Measurements from ENCODE around the gene MLXIP. TPM values are rescaled to one million over a fixed set of nuclear protein-coding genes. Genes with fewer than 3 reads are reported as not detected.

MLXIP gene
- total RNA-seq, 1 experiment from 2014 or later = 32.4 TPM

DNA sequence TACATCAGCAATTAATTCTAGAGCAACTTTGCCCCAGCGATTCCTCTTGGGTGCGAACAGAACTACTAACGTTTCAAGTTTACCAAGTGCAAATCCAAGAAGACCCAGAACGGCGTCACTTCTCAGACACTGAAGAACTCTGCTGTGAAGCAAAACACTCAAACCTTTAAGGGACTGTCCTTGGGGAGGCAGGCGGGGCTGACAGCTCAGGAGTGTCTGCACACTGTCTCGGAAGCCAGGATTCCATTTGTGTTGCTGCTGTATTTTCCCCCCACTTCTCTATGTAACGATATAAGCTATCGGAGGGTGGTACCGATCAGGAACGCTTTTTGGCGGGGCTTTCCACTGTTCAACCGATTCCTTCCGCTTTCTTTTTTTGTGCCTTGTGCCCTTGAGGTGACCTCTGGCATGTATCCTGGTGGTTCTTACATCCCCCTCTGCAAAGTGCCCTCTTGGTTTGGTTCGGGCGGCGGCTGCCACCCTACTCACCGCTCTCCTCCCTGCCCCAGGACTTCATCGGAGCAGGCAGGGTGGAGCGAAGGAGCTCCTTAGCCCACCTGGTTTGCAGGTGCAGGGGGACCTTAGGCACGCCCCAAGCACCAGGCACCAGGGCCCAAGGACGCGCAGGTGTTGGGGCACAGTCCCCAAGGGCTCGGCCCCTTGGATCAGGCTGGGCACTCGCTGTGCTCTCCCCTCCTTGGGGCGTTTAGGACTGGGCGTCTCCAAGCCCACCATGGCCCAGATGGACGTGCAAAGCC is 19.2 kb upstream of the MLXIP start:
- H4K20me1 ChIP-seq (ENCODE audit: control insufficient read depth, insufficient read depth, insufficient read length) = no peaks in the 10 kb centered on the region
- H3K79me2 ChIP-seq (ENCODE audit: insufficient read depth, low read length) = no peaks in the 10 kb centered on the region
- H3K23me2 ChIP-seq (ENCODE audit: insufficient read length, low read depth, low read length, poor library complexity, severe bottlenecking) = peaks cover 1% of the 10 kb centered on the region
- no peaks in the 10 kb centered on the region for H3K27me3 ChIP-seq (ENCODE audit: insufficient read depth, low read length)
- no peak overlapping the region for H3K14ac ChIP-seq (ENCODE audit: insufficient read depth, low read length)
- H3K4me1 Mint-ChIP-seq = peaks cover 15 to 20% of the 10 kb centered on the region in 2 experiments
- H3K27ac Mint-ChIP-seq = peak overlapping the region; percentile 9 to 92 (median 12); a peak in 3 of 7 replicates
- TF ChIP-seq, protein P1, sequence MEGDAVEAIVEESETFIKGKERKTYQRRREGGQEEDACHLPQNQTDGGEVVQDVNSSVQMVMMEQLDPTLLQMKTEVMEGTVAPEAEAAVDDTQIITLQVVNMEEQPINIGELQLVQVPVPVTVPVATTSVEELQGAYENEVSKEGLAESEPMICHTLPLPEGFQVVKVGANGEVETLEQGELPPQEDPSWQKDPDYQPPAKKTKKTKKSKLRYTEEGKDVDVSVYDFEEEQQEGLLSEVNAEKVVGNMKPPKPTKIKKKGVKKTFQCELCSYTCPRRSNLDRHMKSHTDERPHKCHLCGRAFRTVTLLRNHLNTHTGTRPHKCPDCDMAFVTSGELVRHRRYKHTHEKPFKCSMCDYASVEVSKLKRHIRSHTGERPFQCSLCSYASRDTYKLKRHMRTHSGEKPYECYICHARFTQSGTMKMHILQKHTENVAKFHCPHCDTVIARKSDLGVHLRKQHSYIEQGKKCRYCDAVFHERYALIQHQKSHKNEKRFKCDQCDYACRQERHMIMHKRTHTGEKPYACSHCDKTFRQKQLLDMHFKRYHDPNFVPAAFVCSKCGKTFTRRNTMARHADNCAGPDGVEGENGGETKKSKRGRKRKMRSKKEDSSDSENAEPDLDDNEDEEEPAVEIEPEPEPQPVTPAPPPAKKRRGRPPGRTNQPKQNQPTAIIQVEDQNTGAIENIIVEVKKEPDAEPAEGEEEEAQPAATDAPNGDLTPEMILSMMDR (conservative IDR thresholded peaks at IDR 0.05) = no peak
- no peak overlapping the region for H3K4me3 Mint-ChIP-seq
- no peaks in the 10 kb centered on the region for H3K9me3 ChIP-seq (ENCODE audit: control insufficient read depth, low read depth, low read length)
- no CpG with 5 or more reads among the region's 28 CpGs for WGBS (ENCODE audit: extremely low coverage, insufficient read length, low lambda C conversion rate)
- H2BK15ac ChIP-seq (ENCODE audit: low read depth, low read length) = no peak overlapping the region
- H3T11ph ChIP-seq (ENCODE audit: low read length) = no peak overlapping the region
- no peak overlapping the region for H2BK120ac ChIP-seq (ENCODE audit: low read depth, low read length, poor library complexity, severe bottlenecking)
- no peak overlapping the region for H4K8ac ChIP-seq (replicated peaks; ENCODE audit: insufficient read length, low read depth, low read length)
- H3K23ac ChIP-seq (ENCODE audit: insufficient read length, low read depth, low read length) = no peak overlapping the region
- DNase-seq = no peak
- H2BK12ac ChIP-seq (ENCODE audit: insufficient read length, low read depth, low read length) = no peak overlapping the region
- H3K4ac ChIP-seq (ENCODE audit: low read depth, low read length) = no peak overlapping the region
- no peak overlapping the region for H3K56ac ChIP-seq (ENCODE audit: insufficient read length, low read depth, low read length)
- H3K9me3 Mint-ChIP-seq = no peaks in the 10 kb centered on the region; a peak in 1 of 5 replicates
- no peak overlapping the region for H2AK5ac ChIP-seq (ENCODE audit: insufficient read length, low read length)
- no peaks in the 10 kb centered on the region; the same call in 1 of the 2 replicates for H3K27me3 Mint-ChIP-seq (ENCODE audit: low read depth)
- no peak overlapping the region for H3K9ac ChIP-seq (ENCODE audit: extremely low read depth, insufficient read length, low read length)
- no peak overlapping the region for H3K27ac ChIP-seq (ENCODE audit: insufficient read length, low read depth, low read length)
- no peak overlapping the region for H3K4me2 ChIP-seq (ENCODE audit: insufficient read depth, insufficient read length, low read length)
- no peaks in the 10 kb centered on the region; the same call in 1 of the 2 replicates for H3K4me1 ChIP-seq (ENCODE audit: insufficient read depth, low read length)
- no peak overlapping the region for H3K18ac ChIP-seq (ENCODE audit: insufficient read length, low read depth, low read length)
- H3K79me1 ChIP-seq (ENCODE audit: insufficient read depth, low read depth, low read length, poor library complexity, severe bottlenecking) = no peaks in the 10 kb centered on the region
- H2BK20ac ChIP-seq (ENCODE audit: low read depth, low read length, poor library complexity, severe bottlenecking) = no peak overlapping the region
- peaks cover 15 to 71% (median 64%) of the 10 kb centered on the region in 3 experiments; a peak in 6 of 7 replicates for H3K36me3 Mint-ChIP-seq (ENCODE audit: insufficient read depth in 1 of 3, low read depth in 3 of 3)
- H4K91ac ChIP-seq (ENCODE audit: insufficient read length, low read depth, low read length) = no peak overlapping the region
- H2BK5ac ChIP-seq (ENCODE audit: insufficient read length, low read length) = no peak overlapping the region
- no peak overlapping the region for H4K5ac ChIP-seq (ENCODE audit: insufficient read length, low read depth, low read length)
- H2AFZ ChIP-seq (ENCODE audit: low read length) = no peak overlapping the region

Measured in H9 (cell line).